Neural progenitor cell (in vitro differentiated cells): ENCODE measurements around the gene TMEM139.

Experiments used
- EZH2 ChIP-seq: fragments of 200-600 bp; sonication (generic); IDR thresholded peaks from 2 replicates; pipeline ENCODE4 v1.6.1; 2017; ENCODE audit warnings: antibody characterized with exemption, mild to moderate bottlenecking, moderate library complexity
- EZH2phosphoT487 ChIP-seq: fragments of 200-600 bp; sonication (generic); IDR thresholded peaks from 2 replicates; pipeline ENCODE4 v1.6.1; 2017; ENCODE audit warnings: antibody characterized with exemption
- TF ChIP-seq, protein P1 (sequence below): fragments of 200-600 bp; sonication (generic); IDR thresholded peaks from 2 replicates; pipeline ENCODE4 v1.5.1; 2017; ENCODE audit warnings: antibody characterized with exemption, mild to moderate bottlenecking

DNA sequence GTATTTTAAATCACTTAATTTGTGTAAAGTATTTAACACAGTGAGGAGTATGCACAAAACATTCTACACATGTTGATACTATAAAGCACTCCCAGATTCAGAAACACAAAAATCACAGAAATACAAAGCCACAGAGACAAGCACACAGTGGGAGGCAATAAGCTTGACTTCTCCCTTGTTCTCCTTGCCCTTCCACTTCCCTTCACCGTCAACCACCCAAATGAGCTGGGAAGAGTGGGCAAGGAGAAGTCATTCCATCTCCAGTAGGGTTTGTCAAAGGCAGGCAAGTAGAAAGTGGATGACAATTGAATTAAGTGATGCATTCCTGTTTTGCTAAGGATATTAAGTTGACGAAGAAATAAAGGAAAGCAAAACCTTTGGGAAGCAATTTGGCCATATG is 4.2 kb upstream of the TMEM139 start:
- TF ChIP-seq, protein P1, sequence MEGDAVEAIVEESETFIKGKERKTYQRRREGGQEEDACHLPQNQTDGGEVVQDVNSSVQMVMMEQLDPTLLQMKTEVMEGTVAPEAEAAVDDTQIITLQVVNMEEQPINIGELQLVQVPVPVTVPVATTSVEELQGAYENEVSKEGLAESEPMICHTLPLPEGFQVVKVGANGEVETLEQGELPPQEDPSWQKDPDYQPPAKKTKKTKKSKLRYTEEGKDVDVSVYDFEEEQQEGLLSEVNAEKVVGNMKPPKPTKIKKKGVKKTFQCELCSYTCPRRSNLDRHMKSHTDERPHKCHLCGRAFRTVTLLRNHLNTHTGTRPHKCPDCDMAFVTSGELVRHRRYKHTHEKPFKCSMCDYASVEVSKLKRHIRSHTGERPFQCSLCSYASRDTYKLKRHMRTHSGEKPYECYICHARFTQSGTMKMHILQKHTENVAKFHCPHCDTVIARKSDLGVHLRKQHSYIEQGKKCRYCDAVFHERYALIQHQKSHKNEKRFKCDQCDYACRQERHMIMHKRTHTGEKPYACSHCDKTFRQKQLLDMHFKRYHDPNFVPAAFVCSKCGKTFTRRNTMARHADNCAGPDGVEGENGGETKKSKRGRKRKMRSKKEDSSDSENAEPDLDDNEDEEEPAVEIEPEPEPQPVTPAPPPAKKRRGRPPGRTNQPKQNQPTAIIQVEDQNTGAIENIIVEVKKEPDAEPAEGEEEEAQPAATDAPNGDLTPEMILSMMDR = no peak
- TF ChIP-seq EZH2 = no peak
- no peak for TF ChIP-seq EZH2phosphoT487
